Measurements from ENCODE around the gene KIAA0319L. TPM values are rescaled to one million over a fixed set of nuclear protein-coding genes. Genes with fewer than 3 reads are reported as not detected.

KIAA0319L gene
- total RNA-seq, 1 experiment from 2014 or later = 72.0 TPM

DNA sequence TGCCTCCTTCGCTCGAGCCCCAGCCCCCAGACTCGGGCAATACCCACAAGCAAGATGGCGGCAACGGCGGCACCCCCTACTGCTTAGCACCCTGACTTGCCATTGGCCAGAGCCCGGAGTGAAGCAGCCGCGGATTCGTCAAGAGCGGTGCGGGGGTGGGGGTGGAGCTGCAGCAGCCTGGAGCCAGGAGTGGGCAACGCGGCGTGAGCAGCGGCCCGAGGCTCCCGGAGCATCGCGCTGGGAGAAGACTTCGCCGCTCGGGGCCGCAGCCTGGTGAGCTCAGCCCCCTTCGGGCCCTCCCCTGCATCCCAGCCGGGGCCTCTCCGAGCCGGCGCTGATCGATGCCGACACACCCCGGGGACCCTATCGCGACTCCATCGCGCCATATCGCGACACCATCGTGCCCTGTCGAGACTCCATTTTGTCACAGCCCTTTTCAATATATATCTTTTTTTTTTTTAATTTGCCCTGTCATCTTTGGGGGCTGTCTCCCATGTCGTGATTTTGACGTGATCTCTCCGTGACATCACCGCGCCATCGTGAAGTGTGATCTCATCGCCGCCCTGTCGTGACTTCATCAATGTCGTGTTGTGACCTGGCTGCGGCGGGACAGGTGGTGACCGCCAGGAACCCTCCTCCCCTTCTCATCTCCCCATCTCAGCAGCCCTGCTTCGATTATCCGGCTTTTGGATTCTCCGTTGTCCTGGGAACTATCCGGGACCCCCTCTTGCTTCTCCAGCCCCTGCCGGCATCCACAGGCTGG, 589 bp upstream of the KIAA0319L start, which contains the start of gene NCDN:
Gene NCDN (plus strand): TSS at position 189 of the 763 bp plus-strand sequence. CDS start 392 bp downstream, at position 581.
- CTCF ChIA-PET = interaction anchor here (0.7 to 2.1 kb wide), 3 partner anchors 38 to 158 kb away, joined by 3 to 9 read pairs (median 4); no protein-coding TSS in a partner anchor
- peaks cover 16% of the 10 kb centered on the region; the same call in 1 of the 2 replicates for H4K20me1 ChIP-seq (ENCODE audit: insufficient read depth)
- H3K9me3 ChIP-seq (ENCODE audit: insufficient read depth, low read depth) = no peaks in the 10 kb centered on the region
- peaks cover 42% of the 10 kb centered on the region for H3K79me2 ChIP-seq (ENCODE audit: low read depth)
- H3F3A ChIP-seq (ENCODE audit: insufficient read depth, low read depth) = 0 out of 2 replicates have a peak, but pooled peaks cover 3% of the 10 kb centered on the region
- intact Hi-C loops (cut with micrococcal nuclease; ENCODE audit: unreplicated experiment) = loop anchor here (2.0 to 5.0 kb wide), 2 partner anchors 365 to 699 kb away; partner anchors contain the start of genes SFPQ and SMIM12
- peaks cover 10% of the 10 kb centered on the region for H3K4me1 ChIP-seq (replicated peaks; ENCODE audit: insufficient read depth)
- no TSS peak for BruUV-seq (replicated peaks)
- H3K9me2 ChIP-seq (ENCODE audit: insufficient read depth) = no peaks in the 10 kb centered on the region
- peak within 1 kb of the TSS; percentile 64 for H3K4me3 ChIP-seq
- POLR2A ChIA-PET (ENCODE audit: unreplicated experiment) = interaction anchor here (0.6 kb wide), 2 partner anchors 721 to 776 kb away, joined by 3 read pairs; no protein-coding TSS in a partner anchor
- 0 out of 2 replicates have a peak, but pooled peaks cover 9% of the 10 kb centered on the region for H3K36me3 ChIP-seq (ENCODE audit: low read depth)
- peak within 1 kb of the TSS; percentile 84 for H2AFZ ChIP-seq
- H3K27me3 ChIP-seq (ENCODE audit: insufficient read depth, low read depth) = no peaks in the 10 kb centered on the region
- TF ChIP-seq, protein P1, sequence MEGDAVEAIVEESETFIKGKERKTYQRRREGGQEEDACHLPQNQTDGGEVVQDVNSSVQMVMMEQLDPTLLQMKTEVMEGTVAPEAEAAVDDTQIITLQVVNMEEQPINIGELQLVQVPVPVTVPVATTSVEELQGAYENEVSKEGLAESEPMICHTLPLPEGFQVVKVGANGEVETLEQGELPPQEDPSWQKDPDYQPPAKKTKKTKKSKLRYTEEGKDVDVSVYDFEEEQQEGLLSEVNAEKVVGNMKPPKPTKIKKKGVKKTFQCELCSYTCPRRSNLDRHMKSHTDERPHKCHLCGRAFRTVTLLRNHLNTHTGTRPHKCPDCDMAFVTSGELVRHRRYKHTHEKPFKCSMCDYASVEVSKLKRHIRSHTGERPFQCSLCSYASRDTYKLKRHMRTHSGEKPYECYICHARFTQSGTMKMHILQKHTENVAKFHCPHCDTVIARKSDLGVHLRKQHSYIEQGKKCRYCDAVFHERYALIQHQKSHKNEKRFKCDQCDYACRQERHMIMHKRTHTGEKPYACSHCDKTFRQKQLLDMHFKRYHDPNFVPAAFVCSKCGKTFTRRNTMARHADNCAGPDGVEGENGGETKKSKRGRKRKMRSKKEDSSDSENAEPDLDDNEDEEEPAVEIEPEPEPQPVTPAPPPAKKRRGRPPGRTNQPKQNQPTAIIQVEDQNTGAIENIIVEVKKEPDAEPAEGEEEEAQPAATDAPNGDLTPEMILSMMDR (conservative IDR thresholded peaks at IDR 0.05) = no peak
- no peak for TF ChIP-seq EZH2 (IDR thresholded peaks at IDR 0.05; ENCODE audit: low read depth)
- peak within 1 kb of the TSS; percentile 92 for H3K27ac ChIP-seq
- peak; percentile 92 to 99 for DNase-seq
- peak within 1 kb of the TSS; percentile 82 for H3K4me2 ChIP-seq

DNA sequence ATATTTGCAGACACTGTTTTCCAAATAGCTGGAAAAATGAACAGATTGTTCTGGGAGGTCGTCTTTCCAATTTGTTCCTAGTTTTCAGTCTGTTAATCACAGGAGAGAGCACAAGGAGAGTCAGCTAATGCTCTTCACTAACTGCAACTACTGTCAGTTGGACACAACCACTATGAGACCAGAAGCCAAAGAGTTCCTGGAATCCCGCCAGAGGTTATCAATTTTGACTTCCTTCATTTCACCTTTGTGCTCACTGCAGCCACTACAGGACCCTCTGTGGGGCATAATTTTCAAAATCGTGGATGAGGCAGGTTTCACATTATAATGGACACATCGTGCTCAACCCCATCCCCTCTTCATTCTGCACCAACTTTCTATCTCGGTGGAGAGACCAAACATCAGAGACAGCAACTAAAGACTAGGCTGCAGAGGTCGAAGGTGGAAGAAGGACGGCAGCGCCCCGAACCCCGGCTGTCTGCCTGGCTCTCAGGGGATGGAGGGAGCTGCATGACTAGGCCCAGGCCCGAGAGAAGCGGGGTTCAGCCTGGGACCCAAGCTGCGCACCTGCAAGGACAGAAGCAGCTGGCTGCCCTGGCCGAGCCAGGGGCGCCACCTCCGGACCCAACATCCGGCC, 602 bp downstream of the KIAA0319L start:
- Histone ChIP-seq H3K4me1 (replicated peaks; ENCODE audit: insufficient read depth) (peaks cover 10% of the 10 kb centered on the region), H3K27ac (peak overlapping the region; percentile 92; the same call in 1 of the 2 replicates), H3K36me3 (ENCODE audit: low read depth) (0 out of 2 replicates have a peak, but pooled peaks cover 13% of the 10 kb centered on the region), H3K79me2 (ENCODE audit: low read depth) (peaks cover 42% of the 10 kb centered on the region), H3K27me3 (ENCODE audit: insufficient read depth, low read depth) (no peaks in the 10 kb centered on the region), H3K4me3 (peak overlapping the region; percentile 64), H2AFZ (peak overlapping the region; percentile 84), H4K20me1 (ENCODE audit: insufficient read depth) (peaks cover 13% of the 10 kb centered on the region; the same call in 1 of the 2 replicates), H3K9me3 (ENCODE audit: insufficient read depth, low read depth) (no peaks in the 10 kb centered on the region), H3F3A (ENCODE audit: insufficient read depth, low read depth) (no peaks in the 10 kb centered on the region), H3K4me2 (peak overlapping the region; percentile 82), H3K9me2 (ENCODE audit: insufficient read depth) (no peaks in the 10 kb centered on the region)
- TF ChIP-seq, protein P1 (conservative IDR thresholded peaks at IDR 0.05) = no peak
- no peak for TF ChIP-seq EZH2 (IDR thresholded peaks at IDR 0.05; ENCODE audit: low read depth)
- POLR2A ChIA-PET (ENCODE audit: unreplicated experiment) = interaction anchor here (0.6 to 0.7 kb wide), 3 partner anchors 51 to 292 kb away, joined by 3 to 4 read pairs (median 4); no protein-coding TSS in a partner anchor
- TSS peak; percentile 50 for BruUV-seq (replicated peaks)
- no peak for DNase-seq
- intact Hi-C loops (cut with micrococcal nuclease; ENCODE audit: unreplicated experiment) = loop anchor here (2.0 to 5.0 kb wide), 2 partner anchors 364 to 698 kb away; partner anchors contain the start of genes SFPQ and SMIM12
- CTCF ChIA-PET = interaction anchor here (0.5 to 2.1 kb wide), 7 partner anchors 8 to 696 kb away, joined by 3 to 9 read pairs (median 6); no protein-coding TSS in a partner anchor
